GM21576 (cell line): ENCODE results near the gene ADGRV1.

ENCODE experiments used
- ATAC-seq: cut with Tn5 transposase; IDR thresholded peaks from one replicate; pipeline ENCODE4 v1.9.1; 2021; ENCODE audit warnings: mild to moderate bottlenecking, moderate library complexity; ENCODE audit not compliant: unreplicated experiment

The ADGRV1 gene

GRCh38 chr5:91176288-91177016 is 617.9 kb downstream of the ADGRV1 start:
- ATAC-seq: no peak

GRCh38 chr5:91177085-91177484 is 618.5 kb downstream of the ADGRV1 start:
- ATAC-seq: no peak

- no peak for ATAC-seq
Measured at GRCh38 chr5:91177639-91178038, 619.0 kb downstream of the ADGRV1 start.

DNA sequence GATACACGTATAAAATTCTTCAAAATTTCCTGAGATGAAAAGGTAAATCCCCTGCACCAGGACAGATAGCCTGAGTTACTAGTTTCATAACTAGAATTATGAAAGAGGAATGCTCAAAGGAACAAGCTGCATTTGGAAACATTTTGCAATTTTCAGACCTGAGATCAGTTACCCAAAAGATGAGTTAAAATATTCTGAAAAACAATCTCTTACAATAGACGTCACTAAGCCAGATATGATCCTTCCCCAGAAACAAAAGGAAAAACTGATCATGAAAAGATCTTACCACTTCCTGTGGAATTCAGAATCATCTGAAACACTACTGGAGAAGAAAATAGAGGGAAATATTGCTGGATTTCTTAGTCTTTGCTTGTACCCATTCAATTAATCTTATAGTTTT is 619.9 kb downstream of the ADGRV1 start:
- ATAC-seq: no peak

GRCh38 chr5:91179018-91179417 is 620.4 kb downstream of the ADGRV1 start:
- ATAC-seq: no peak

GRCh38 chr5:91180506-91180905 is 621.9 kb downstream of the ADGRV1 start:
- no peak for ATAC-seq

- peak; percentile 80 for ATAC-seq
Measured at GRCh38 chr5:91182763-91183162, 624.2 kb downstream of the ADGRV1 start.

- no peak for ATAC-seq
Measured at GRCh38 chr5:91183743-91184142, 625.1 kb downstream of the ADGRV1 start.

- ATAC-seq: no peak
Measured at GRCh38 chr5:91186101-91186500, 627.5 kb downstream of the ADGRV1 start.

- no peak for ATAC-seq
Measured at GRCh38 chr5:91187032-91187431, 628.4 kb downstream of the ADGRV1 start.

- ATAC-seq: no peak
Measured at GRCh38 chr5:91188755-91189154, 630.2 kb downstream of the ADGRV1 start.

- ATAC-seq: no peak
Measured at GRCh38 chr5:91189480-91190313, 631.1 kb downstream of the ADGRV1 start.

DNA sequence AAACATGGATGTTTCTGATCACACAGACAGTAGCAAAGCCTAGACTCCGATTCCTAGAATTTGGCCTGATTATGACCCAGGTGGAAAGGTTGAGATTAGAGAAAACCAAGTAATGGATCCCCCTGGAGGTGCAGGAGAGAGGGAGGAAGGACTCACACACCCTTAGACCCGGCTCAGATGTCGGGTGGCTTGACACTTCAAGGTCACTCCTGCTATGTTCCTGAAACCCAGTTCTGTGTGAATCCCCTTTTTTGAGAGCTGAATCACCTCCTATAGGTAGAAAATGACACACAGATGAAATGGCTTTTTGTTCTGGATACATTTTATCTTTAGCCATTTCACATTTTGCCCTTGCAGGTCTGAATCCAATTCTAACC is 631.7 kb downstream of the ADGRV1 start:
- no peak for ATAC-seq

- ATAC-seq: no peak
Measured at GRCh38 chr5:91194824-91195381, 636.3 kb downstream of the ADGRV1 start.

DNA sequence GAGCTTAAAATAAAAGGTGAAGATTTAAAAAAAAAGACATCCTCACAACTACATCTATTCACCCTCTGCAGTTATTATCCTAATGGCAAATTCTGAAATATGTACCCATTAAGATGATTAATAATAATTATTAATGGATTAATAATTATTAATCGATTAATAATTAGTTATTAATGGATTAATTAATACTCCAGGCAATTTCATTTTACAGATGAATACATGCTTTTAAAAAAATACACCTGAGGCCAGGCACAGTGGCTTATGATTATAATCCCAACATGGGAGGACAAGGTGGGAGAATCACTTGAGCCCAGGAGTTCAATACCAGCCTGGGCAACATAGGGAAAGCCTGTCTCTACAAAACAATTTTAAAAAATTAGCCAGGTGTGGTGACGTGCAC is 642.1 kb downstream of the ADGRV1 start:
- ATAC-seq: no peak

DNA sequence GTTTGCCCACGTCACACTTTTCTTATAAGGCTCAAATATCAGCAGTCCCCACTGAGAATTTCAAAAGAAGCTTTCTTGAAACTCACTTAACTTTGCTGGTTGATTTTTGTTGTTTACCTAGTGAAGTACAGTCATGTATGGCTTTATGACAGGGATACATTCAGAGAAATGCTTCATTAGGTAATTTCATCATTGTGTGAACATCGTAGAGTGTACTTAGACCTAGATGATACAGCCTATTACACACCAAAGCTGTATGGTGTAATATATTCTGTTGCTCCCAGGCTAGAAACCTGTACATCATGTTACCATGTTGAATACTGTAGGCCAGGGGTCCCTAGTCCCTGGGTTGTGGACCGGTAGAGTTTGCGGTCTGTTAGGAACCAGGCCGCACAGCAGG is 647.5 kb downstream of the ADGRV1 start:
- ATAC-seq: no peak

GRCh38 chr5:91206734-91207133 is 648.1 kb downstream of the ADGRV1 start:
- no peak for ATAC-seq

DNA sequence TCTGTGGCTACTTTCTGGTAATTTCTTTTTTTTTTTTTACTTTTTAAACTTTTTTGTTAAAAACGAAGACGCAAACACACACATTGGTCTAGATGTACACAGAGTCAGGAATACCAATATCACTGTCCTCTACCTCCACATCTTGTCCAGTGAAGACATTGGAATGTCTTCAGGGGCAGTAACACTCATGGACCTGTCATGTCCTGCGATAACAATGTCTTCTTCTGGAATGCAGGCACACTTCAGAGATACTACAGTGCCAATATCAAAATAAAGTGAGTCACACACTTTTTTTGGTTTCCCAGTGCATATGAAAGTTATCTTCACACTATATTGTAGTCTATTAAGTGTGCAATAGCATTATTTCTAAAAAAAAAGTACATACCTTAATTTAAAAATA is 648.7 kb downstream of the ADGRV1 start:
- ATAC-seq: no peak

- no peak for ATAC-seq
Measured at GRCh38 chr5:91211997-91212713, 653.6 kb downstream of the ADGRV1 start.

GRCh38 chr5:91212714-91213092 is 654.1 kb downstream of the ADGRV1 start:
- no peak for ATAC-seq
